ENCODE data around the gene OGFOD3.
"Not testable (repeated sequence)": the region's sequence is repeated elsewhere in the genome, so short reads cannot be mapped to it uniquely, and the experiment has no call there.

The OGFOD3 gene

DNA sequence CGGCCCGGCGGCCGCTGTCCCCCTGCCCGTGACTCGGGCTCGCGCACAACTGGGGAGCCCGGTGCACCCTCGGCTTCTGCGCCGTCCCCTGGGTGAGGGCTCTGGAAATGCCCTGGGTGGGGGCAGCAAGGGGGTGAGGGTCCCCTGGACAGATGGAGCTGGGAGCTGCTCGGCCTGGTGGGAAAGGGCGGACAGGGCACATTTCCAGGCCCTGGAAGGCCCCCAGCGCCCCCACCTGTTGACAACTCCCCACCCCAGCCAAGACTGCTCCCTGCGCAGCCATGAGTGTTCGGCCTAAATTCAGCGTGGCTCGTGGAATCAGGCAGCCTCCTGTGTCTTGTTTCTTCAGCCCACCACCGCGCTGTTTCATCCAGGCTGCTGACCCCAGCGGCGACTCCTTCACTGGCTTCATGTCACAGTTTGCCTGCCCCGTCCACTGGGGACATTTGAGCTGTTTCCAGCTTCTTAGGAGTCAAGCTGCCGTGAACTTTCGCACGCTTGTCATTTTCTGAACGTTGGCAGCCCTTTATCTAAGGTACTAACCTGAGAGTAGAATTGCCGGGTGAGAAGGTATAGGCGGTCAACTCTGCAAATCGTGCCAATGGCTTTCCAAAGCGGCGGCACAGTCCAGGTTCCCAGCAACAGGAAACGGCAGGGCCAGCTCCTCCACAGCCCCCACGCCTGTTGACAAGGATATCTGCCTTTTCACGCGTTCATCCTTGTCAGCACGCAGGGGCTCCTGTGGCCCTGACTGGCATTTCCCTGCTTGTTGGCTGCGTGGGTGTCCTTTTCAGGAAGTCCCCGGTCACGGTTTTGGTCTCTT is 45.9 kb downstream of the OGFOD3 start:
- DNase-seq, result no peak

DNA sequence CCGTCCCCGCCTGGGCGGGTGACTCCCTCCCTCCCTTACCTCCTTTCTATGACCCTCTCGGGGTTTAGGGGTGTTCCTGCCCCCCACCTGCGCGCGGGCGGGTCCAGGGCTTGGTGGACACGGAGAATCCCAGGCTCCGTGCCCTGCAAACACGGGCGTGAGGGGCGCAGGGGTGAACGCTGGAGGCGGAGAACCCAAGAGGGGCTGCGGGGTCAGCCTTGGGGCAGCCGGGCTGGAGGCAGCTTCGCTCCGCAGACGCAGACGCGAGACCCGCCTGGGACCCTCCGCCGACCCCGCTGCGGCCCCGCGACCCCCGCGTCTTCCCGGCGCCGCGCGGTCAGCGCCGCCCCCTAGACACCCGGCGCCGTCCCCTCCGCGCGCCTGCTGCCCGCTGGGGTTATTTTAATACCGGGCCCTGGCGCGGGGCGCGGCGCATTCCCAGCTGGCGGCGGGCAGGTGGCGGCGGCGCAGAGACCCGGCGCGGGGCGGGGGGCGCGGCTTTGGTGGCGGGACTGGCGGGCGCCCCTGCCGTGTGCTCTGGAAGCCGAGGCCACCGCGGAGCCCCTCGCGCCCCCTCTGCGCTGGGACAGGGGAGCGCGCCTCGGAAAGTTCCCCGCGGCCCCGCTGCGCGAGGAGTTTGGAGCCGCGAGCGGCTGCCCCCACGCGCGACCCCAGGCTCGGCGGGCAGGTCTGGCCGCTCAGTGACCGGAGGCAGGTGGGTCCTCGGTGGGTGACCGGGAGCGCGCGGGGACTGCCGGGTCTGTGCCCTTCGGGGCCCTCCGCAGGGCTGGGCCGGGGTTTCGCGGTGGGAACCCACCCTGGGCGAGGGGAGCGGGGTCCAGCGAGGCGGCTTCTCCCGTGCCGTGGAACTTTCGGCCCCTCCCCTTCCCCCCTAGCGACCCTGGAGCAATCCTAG is 46.8 kb downstream of the OGFOD3 start, which contains the start of gene UTS2R:
Gene UTS2R (plus strand): TSS at position 433 of the 916 bp plus-strand sequence. CDS start 2,560 bp downstream, outside the sequence.
- DNase-seq, result no peak

DNA sequence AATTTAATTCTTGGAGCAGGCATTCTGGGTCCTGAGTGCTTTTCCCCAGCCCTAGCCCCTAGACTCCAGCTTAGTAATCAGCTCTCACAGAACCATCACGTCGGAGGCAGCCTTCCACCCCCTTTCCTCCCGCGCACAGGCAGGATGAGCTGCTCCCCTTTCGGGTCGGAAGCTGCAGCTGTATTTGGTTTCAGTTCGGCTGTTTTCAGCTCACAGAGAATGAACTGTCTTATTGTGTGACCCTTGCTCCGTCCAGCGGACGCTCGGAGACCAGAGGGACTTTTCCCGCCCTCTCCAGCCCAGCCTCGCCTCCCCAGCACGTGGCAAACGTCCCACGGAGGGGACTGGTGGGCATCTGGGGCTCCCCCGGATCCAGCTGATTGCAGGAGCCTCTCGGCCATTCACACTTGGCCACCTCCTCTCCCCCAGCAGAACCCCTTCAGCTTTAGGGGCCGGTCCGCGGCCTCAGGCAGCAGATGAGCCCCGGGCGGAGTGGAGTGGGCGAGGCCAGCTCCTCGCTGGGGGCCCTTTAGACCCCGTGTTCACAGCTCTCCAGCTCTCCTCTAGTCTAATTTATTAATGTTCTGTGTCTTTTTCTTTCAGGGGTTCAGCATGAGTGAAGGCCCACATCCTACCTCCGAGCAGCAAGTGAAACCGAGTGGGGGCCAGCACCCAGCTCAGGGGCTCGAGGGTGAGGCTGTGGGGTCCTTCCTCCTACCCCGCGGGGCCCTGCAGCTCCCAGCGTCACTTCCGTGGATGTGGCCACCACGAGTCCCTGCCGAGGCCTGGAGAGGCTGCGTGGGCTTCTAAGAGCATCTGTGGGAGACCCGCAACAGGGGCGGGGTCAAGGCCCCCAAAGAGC is 47.7 kb downstream of the OGFOD3 start:
- DNase-seq, result peak; percentile 57

DNA sequence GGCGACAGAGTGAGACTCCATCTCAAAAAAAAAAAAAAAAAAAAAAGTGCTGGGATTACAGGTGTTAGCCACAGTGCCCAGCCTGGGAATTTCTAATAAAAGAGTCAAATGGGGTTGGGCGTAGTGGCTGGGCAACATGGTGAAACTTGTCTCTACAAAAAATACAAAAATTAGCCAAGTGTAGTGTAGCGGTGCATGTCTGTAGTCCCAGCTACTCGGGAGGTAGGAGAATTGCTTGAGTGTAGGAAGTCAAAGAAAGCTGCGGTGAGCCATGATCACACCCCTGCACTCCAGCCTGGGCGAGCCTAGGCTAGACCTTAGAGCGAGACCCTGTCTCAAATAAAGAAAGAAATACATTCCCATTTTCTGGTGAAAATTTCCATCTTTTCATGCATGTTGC is 49.2 kb downstream of the OGFOD3 start:
- DNase-seq, result no peak

DNA sequence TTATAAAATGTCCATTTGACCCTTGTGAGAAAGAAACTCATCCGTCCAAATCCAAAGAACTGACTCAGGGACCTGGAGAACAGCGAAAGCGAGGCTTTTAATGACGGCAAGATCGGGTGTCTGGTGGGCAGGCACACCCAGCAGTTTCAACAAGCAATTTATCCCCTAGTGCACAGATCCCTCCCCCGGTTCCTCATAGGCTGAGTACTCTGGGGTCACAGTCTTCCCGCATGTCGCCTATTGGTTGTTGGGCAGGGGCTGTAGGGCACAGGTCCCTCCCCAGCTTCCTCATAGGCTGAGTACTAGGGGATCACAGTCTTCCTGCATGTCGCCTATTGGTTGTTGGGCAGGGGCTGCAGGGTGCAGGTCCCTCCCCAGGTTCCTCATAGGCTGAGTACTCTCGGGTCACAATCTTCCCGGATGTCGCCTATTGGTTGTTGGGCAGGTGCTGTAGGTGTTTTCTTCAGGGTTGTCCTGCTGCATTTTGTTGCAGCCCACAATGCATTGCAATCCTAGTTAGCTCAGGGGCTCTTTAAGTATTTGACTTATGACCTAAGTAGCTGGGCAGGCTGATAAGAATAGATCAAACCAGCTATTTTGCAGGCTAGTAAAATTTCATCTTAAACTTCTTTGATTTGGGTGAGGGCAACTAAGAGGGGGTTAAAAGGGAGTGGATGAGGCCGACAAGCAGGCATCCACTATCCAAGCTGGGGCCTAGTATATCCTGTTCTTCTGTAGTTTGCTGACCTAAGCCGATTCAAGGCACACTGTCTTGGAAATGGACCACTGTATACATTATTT is 50.5 kb downstream of the OGFOD3 start:
- DNase-seq, result no peak

DNA sequence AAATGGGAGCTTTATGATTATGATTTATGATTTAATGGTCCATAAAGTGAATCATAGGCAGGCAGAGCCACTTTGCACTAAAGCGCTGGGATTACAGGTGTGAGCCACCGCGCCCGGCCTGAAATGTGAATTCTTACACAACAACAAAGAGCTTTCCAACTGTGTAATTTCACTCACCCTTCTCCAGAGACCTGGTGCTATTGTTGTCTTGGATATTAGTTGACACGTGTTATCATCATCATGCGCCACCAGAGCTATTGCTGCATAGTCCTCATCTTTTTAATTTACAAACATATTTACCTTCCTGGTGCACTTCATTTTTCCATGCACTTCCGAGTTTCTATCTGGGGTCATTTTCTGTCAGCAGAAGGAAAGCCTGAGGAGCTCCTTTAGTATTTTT is 51.6 kb downstream of the OGFOD3 start:
- DNase-seq, result no peak

DNA sequence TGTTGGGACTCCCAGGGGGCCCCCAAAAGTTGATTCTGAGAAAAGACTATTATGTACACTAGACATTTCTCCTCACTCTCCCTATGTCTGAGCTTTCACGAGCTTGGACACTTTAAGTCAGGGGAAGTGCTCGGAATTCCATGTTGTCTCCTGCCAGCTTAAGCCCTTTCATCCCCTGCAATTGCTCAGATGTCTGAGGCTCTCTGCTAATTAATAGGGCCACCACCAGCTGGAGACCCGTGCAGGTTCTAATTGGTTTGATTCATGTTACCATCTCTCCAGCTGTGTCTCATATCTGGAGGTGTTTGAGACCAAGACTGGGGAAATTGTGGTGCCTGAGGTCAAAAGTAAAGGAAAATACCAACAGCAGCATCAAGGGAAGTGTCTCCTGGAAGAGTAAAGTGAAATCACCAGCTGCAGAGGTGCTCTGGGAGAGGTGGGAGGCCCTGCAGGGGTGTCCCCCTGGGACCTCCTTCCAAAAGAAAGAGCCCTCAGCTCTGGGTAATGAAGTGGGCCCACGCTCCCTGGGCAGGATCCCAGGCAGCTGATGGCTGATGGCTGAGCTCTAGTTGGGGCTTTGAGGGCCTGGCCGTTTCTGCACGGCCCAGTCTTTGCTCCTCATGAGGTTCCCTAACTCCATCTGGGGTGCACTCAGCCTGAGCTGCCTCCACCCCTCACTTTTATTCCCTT is 52.6 kb downstream of the OGFOD3 start:
- no peak for DNase-seq

DNA sequence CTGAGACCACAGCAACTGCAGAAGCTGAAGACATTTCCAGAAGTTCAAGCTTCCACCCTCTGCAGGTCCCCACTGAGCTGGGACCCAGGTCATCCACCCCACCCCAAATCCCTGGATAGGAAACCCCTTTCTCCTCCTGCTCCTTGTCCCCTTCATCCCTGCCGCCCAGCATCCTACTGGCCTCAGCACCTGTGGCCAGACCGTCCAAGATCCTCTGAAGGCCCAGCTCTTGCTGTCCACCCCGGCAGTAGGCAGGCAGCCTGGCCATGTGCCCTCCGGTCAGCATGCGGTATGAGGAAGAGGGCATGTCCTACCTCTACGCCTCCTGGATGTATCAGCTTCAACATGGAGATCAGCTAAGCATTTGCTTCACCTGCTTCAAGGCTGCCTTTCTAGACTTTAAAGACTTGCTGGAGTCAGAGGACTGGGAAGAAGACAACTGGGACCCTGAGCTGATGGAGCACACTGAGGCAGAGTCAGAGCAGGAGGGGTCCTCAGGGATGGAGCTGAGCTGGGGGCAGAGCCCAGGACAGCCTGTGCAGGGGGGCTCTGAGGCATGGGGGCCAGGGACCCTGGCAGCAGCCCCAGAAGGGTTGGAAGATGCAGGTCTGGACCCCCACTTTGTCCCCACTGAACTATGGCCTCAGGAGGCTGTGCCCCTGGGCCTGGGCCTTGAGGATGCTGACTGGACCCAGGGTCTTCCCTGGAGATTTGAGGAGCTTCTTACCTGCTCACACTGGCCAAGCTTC is 56.3 kb downstream of the OGFOD3 start:
- DNase-seq, result no peak

DNA sequence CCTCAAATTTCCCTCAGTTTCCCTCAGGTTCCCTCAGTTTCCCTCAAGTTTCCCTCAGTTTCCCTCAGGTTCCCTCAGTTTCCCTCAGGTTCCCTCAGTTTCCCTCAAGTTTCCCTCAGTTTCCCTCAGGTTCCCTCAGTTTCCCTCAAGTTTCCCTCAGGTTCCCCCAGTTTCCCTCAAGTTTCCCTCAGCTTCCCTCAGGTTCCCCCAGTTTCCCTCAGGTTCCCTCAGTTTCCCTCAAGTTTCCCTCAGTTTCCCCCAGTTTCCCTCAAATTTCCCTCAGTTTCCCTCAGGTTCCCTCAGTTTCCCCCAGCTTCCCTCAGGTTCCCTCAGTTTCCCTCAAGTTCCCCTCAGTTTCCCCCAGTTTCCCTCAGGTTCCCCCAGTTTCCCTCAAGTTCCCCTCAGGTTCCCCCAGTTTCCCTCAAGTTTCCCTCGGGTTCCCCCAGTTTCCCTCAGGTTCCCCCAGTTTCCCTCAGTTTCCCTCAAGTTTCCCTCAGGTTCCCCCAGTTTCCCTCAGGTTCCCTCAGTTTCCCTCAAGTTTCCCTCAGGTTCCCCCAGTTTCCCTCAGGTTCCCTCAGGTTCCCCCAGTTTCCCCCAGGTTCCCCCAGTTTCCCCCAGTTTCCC is 58.8 kb downstream of the OGFOD3 start:
- not testable (repeated sequence) for DNase-seq

DNA sequence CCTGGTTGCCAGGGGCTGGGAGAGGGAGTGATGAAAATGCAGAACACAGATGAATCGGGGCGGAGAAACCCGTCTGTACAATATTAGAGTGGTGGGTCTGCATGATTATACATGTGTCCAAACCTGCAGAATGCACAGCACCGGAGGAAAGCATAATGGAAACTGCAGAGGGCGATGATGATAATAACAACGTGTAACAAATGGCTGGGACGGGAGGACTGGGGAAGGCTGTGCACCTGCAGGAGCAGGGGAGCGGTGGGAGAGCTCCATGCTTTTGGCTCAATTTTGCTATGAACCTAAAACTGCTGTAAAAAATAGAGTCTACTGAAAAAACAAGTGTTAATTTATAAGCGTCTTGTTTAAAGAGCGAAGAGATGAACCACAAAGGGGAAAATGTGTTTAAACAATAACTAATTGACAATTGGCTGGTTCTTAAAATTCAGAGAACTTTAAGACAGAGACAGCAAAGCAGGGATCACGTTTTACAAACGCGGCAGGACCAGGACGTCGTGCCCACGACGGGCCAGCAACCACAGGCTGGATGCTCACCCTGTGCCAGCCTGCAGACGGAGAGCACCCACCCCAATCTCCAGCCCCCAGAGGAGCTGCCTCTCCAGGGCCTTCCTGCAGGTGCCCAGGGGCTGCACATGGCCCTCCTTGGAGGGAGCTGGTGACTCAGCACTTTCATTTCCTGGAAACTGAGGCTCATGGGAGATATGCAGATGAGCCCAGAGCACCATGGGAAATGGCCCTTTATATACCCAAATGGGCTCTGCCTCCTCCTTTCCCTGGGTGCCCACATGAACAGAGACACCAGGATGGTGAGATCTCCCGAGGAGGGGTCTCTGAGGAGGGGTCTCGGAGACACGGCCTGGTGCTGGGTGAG is 59.7 kb downstream of the OGFOD3 start, which contains the start of gene TEX19:
Gene TEX19 (plus strand): TSS at position 783 of the 886 bp plus-strand sequence. CDS start 2,904 bp downstream, outside the sequence.
- DNase-seq, result peak; percentile 31

DNA sequence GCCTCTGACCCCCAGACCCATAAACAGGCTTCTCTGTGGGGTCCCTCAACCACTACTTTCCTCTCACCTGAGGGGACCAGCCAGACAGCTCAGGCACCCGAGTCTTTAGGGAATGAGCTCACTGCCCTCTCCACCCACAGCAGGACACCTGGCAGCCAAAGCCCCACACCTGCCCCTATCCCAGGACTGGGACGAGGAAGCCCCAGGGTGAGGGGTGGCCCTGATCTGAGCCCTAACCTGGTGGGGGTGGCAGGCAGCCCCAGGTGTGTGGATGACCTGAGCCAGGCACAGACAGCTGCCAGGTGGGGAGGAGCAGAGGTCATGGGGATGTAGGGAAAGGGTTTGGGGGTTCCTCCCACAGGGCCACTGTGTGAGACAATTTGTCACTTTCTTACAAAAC is 61.0 kb downstream of the OGFOD3 start:
- no peak for DNase-seq

DNA sequence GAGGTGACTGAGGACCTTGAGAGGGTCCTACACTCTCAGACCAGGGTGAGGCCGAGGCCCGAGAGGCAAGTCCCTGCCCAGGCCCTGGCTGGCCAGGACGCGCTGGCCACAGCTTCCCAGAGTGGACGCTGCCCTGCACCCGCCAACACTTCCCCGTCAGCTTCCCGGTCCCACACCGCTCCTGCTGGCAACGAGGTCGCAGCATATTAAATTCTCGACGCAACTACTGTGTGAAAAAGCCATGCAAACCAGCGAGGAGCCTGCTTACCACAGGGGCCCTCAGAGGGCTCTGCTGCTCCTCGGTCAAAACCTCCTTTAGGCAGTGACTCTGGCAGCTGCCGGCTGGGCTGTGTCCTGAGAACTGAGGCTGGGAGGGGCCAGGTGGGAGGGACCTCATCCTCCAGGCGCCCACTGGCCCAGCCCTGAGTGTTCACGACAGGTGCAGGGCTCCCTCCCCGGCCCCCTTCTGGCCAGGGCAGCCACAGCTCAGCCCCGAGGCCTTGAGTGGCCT is 61.5 kb downstream of the OGFOD3 start:
- DNase-seq, result no peak

DNA sequence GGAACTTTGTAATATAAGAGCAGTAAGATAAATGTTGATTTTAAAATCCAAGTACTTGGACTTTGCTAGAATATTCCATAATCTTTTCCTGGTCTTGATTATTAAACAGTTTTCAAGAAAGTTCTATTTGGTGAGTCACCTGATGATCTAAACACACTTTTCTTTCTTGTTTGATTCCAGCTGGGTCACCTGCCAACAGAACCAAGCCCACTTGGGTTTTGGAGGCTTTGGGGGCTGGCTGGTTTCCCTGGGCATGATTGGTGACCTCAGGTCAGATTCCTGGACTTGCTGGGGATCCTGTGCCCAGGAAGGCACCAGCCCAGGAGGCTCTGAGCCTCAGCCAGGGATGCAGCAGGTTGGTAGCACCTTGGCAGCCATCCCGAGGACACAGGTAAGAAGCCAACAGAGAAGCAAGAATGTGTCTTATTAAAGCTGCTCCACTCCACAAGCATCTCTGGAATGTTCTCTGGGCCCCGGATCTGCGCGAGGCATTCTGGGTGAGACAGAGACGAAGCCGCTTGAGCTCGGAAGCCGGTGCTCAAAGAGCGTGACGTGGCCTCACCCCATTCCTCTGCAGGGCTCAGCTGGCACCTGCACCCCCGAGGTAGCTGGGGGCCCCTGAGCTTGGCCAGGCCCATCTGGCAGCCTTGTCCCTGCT is 62.5 kb downstream of the OGFOD3 start:
- DNase-seq, result no peak

DNA sequence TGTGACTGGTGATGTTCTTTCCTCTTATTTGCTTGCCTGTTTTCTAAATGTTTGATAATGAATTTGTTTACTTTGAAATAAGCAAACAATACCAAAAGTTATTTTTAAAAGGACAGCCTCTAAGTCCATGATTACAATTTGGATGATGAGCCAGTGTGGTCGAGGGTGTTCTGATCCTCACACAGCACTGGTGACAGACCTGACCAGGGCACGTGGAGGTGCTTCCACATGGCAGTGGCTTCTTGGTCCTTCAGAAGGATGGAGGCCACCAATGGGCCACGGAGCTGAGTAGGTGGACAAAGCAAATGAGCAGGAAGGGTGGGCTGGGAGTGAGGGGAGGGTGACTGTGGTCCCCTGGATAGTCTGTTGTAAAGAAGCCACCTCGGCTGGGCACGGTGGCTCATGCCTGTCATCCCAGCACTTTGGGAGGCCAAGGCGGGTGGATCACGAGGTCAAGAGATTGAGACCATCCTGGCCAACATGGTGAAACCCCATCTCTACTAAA is 63.5 kb downstream of the OGFOD3 start:
- DNase-seq, result no peak

DNA sequence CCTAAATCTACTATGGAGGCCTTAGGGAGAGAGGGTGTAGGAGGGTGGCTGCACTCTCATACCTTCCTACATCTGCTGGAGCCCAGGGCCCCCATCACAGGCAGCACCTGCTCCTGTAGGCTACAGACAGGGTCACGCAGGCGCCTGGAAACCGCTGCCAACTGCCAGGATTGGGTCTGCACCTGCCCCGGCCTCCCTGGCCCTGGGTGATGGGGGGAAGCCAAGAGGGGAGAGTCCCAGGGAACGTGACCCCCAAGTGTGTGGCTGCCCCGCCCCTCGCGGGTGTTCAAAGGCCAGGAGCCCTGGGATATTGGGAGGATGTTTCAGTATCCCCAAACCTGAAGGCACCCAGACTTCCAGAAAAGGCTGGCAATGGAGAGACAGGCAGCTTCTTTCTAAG is 64.9 kb downstream of the OGFOD3 start:
- no peak for DNase-seq

DNA sequence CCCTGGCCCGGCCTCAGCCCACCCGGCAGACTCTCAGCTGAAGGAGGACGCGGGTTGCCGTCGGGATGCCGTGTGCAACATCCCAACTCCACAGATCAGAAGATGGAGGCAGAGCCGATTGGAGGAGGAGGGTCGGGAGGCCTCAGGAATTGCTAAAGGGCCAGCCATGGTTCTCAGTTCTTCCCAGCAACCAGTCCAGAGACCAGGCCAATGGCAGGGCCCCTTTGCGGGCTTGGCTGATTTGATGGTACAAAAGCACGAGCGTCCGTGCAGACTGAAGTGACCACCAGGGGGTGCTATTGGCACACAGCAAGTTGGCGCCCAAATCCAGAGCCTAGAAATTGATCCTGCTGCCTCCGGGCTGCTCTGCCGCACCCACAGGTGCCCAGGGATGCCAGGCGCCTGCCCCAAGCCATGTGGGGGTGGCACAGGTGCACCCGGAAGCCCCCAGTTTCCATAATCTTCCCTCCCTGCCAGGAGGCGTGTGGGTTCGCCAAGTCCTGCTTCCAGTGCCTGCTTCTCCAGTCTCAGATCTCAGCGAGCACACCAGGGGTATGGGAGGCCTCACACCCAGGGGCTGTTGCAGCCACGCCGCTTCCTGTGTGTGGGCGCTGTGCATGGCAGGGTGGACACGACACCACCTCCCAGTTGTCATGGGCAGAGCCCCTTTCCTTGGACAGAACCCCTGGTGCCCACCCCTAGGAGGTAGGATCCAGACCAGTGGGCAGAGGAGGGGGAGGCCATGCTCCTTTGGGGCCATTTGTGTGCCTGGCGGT is 66.5 kb downstream of the OGFOD3 start:
- DNase-seq, result peak; percentile 89

DNA sequence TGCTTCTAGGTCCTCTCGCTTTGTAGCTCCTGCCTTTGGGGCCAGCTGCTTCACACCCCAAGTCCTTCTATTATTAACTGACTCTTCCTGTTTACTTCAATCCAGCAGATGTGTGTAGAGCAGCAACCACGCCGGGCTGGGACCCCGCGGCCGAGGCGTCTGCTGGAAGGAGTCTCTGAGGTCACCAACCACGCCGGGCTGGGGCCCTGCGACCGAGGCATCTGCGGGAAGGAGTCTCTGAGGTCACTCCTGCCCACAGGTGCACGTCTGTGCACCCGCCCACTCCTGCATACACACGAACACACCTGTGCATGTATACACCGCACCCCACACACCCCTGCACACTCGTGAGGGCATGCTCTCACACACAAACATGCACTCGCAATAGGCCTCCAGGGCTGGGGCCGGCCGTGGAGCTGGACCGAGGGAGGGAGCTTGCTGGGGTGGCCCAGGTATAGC is 67.1 kb downstream of the OGFOD3 start:
- no peak for DNase-seq
